ENCODE results near the gene MROH7.

DNA sequence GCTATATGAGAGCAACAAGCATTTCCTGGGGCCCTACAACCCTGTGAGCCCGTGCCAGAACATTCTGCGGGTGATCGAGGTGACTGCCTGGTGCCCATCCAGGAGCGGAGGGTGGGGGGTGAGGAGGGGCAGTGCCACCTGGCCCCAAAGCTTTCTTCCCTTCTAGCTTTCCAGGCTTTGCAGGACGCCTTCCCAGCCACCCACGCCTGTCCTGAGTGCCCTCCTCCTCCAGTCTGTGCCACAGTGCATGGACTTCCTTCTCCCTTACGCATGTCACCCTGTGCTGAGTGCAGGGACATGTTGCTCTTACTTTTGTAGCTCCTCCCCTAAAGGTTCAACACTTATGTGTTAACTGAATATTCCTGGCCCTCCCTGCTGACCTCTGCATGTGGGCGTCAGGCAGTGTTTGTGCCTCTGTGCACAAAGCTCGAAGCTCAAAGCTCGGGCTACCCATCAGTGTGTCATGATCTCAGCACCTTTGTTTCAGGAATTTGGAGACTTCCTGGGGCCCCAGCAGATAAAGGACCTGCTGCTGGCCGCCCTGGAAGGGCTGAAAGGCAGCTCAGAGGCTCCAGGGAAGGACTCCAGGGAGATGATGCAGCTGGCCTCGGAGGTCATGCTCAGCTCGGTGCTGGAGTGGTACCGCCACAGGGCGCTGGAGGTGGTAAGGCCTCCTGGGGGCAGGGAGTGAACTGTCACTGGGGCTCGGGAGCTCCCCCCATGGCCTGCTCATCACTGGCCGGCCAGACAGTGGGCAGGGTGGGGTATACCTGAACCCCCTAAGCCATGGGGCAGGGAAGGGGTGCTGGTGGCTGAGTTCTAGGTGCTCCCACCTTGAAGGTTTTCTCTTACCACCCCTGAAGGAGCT is 37.4 kb downstream of the MROH7 start:
- TF ChIP-seq, protein P1, sequence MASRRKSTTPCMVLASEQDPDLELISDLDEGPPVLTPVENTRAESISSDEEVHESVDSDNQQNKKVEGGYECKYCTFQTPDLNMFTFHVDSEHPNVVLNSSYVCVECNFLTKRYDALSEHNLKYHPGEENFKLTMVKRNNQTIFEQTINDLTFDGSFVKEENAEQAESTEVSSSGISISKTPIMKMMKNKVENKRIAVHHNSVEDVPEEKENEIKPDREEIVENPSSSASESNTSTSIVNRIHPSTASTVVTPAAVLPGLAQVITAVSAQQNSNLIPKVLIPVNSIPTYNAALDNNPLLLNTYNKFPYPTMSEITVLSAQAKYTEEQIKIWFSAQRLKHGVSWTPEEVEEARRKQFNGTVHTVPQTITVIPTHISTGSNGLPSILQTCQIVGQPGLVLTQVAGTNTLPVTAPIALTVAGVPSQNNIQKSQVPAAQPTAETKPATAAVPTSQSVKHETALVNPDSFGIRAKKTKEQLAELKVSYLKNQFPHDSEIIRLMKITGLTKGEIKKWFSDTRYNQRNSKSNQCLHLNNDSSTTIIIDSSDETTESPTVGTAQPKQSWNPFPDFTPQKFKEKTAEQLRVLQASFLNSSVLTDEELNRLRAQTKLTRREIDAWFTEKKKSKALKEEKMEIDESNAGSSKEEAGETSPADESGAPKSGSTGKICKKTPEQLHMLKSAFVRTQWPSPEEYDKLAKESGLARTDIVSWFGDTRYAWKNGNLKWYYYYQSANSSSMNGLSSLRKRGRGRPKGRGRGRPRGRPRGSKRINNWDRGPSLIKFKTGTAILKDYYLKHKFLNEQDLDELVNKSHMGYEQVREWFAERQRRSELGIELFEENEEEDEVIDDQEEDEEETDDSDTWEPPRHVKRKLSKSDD (conservative IDR thresholded peaks at IDR 0.05; ENCODE audit: low read length), result no peak
- TF ChIP-seq ZNF263 (CRISPR knock-in tag; IDR thresholded peaks at IDR 0.05; ENCODE audit: borderline replicate concordance) (no peak), CEBPB (tag; IDR thresholded peaks at IDR 0.05) (no peak), ZC3H8 (IDR thresholded peaks at IDR 0.05) (no peak), MITF (IDR thresholded peaks at IDR 0.05) (no peak), SAFB2 (IDR thresholded peaks at IDR 0.05; ENCODE audit: borderline replicate concordance, low read depth, low read length, severe bottlenecking) (no peak), TBP (optimal IDR thresholded peaks at IDR 0.05; ENCODE audit: low read depth, low read length) (no peak), SMC3 (conservative IDR thresholded peaks at IDR 0.05; ENCODE audit: insufficient read depth, low read depth, low read length) (no peak), ZNF165 (CRISPR knock-in tag; IDR thresholded peaks at IDR 0.05; ENCODE audit: borderline replicate concordance) (no peak), TCF7 (IDR thresholded peaks at IDR 0.05; ENCODE audit: borderline replicate concordance) (no peak), ZNF696 (CRISPR knock-in tag; conservative IDR thresholded peaks at IDR 0.05) (no peak)
